ENCODE results near the gene ARHGAP24. TPM values are rescaled to one million over a fixed set of nuclear protein-coding genes. Genes with fewer than 3 reads are reported as not detected.

Gene ARHGAP24
- total and polyA plus RNA-seq, 2 of the 13 experiments (the other 11 are each of a cell fraction or from before 2014, with no cell fraction given) = 0.07 to 0.55 TPM

DNA sequence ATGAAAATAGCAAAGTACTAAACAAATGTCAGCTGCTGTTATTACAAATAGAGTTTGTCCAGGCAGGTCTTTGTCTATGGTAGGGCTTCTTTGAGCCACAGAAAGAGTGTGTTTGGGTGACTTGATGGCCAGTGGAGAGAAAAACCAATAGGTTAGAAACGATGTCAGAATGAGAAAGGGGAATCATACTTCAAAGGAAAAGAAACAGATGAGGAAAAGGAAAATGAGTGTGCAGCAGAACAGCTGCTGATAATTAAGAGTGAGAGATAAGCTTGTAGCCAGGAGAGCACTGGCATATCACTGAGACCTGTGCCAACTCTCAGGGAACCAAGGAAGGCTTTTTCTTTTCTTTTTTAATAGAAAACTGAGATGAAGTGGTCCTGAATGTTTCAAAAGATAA is 257.2 kb downstream of the ARHGAP24 start (continued):
- TF ChIP-seq TAF1 (CRISPR knock-in tag; IDR thresholded peaks at IDR 0.05) (no peak), MAF1 (CRISPR knock-in tag; IDR thresholded peaks at IDR 0.05; ENCODE audit: borderline replicate concordance) (no peak), ZNF335 (CRISPR knock-in tag; IDR thresholded peaks at IDR 0.05) (no peak), PHF5A (CRISPR knock-in tag; IDR thresholded peaks at IDR 0.05; ENCODE audit: low read depth, unreplicated experiment) (no peak)
- TF ChIP-seq, protein P1, sequence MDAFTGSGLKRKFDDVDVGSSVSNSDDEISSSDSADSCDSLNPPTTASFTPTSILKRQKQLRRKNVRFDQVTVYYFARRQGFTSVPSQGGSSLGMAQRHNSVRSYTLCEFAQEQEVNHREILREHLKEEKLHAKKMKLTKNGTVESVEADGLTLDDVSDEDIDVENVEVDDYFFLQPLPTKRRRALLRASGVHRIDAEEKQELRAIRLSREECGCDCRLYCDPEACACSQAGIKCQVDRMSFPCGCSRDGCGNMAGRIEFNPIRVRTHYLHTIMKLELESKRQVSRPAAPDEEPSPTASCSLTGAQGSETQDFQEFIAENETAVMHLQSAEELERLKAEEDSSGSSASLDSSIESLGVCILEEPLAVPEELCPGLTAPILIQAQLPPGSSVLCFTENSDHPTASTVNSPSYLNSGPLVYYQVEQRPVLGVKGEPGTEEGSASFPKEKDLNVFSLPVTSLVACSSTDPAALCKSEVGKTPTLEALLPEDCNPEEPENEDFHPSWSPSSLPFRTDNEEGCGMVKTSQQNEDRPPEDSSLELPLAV (CRISPR knock-in tag; conservative IDR thresholded peaks at IDR 0.05; ENCODE audit: low read depth) = no peak

DNA sequence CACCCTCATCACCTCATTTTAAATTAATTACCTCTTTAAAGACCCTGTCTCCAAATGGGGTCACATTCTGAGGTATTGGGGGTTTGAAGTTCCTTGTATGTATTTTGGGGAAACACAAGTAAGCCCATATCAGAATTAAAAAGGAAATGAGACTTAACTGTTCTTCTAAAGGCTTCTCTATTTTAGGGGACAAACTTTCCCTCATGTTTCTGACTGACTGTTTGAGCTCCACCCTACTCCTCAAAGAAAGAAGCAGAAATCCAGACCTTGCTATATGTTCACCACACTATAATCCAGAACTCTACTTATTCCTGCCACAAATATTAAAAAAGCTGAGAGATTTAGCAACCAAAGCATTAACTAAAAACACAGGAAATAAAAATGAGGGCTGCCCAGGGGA is 258.8 kb downstream of the ARHGAP24 start:
- Histone ChIP-seq H2AFZ (ENCODE audit: low read length) (no peak overlapping the region), H3K27ac (ENCODE audit: extremely low read length, insufficient read depth, low read length) (no peak overlapping the region), H3K9me3 (ENCODE audit: low read length) (no peaks in the 10 kb centered on the region), H3K4me1 (ENCODE audit: insufficient read depth, low read length) (no peaks in the 10 kb centered on the region), H3K79me2 (ENCODE audit: insufficient read depth, low read length) (no peaks in the 10 kb centered on the region), H3K36me3 (replicated peaks in 1 of 2; ENCODE audit: control insufficient read depth in 1 of 2, insufficient read depth in 2 of 2, low read length in 2 of 2) (no peaks in the 10 kb centered on the region), H3K4me3 (replicated peaks in 1 of 3; ENCODE audit: insufficient read depth in 1 of 3, low read depth in 2 of 3, low read length in 3 of 3) (no peak overlapping the region), H3K9ac (ENCODE audit: insufficient read depth, low read depth, low read length) (no peak overlapping the region), H4K20me1 (ENCODE audit: insufficient read depth, low read length) (no peaks in the 10 kb centered on the region), H3K27me3 (ENCODE audit: control insufficient read depth in 1 of 2, insufficient read depth in 2 of 2, low read length in 2 of 2) (no peaks in the 10 kb centered on the region; a peak in 1 of 5 replicates), H3K4me2 (ENCODE audit: low read depth, low read length) (no peak overlapping the region)
- CTCF ChIA-PET (ENCODE audit: low intra/inter-chr PET ratio, low total read pairs) = no interaction called here
- TF ChIP-seq ZNF644 (CRISPR knock-in tag; IDR thresholded peaks at IDR 0.05; ENCODE audit: low read depth) = no peak
- no peak for TF ChIP-seq ATRX (CRISPR knock-in tag; IDR thresholded peaks at IDR 0.05; ENCODE audit: borderline replicate concordance)
- TF ChIP-seq, protein P2, sequence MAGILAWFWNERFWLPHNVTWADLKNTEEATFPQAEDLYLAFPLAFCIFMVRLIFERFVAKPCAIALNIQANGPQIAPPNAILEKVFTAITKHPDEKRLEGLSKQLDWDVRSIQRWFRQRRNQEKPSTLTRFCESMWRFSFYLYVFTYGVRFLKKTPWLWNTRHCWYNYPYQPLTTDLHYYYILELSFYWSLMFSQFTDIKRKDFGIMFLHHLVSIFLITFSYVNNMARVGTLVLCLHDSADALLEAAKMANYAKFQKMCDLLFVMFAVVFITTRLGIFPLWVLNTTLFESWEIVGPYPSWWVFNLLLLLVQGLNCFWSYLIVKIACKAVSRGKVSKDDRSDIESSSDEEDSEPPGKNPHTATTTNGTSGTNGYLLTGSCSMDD (CRISPR knock-in tag; IDR thresholded peaks at IDR 0.05) = no peak
- TF ChIP-seq, protein P3, sequence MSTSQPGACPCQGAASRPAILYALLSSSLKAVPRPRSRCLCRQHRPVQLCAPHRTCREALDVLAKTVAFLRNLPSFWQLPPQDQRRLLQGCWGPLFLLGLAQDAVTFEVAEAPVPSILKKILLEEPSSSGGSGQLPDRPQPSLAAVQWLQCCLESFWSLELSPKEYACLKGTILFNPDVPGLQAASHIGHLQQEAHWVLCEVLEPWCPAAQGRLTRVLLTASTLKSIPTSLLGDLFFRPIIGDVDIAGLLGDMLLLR (CRISPR knock-in tag; IDR thresholded peaks at IDR 0.05) = no peak
- no peak for TF ChIP-seq SYNCRIP (IDR thresholded peaks at IDR 0.05; ENCODE audit: insufficient read depth, low read depth, low read length)
- TF ChIP-seq TSC22D2 (CRISPR knock-in tag; IDR thresholded peaks at IDR 0.05; ENCODE audit: borderline replicate concordance) = no peak
- TF ChIP-seq, protein P4, sequence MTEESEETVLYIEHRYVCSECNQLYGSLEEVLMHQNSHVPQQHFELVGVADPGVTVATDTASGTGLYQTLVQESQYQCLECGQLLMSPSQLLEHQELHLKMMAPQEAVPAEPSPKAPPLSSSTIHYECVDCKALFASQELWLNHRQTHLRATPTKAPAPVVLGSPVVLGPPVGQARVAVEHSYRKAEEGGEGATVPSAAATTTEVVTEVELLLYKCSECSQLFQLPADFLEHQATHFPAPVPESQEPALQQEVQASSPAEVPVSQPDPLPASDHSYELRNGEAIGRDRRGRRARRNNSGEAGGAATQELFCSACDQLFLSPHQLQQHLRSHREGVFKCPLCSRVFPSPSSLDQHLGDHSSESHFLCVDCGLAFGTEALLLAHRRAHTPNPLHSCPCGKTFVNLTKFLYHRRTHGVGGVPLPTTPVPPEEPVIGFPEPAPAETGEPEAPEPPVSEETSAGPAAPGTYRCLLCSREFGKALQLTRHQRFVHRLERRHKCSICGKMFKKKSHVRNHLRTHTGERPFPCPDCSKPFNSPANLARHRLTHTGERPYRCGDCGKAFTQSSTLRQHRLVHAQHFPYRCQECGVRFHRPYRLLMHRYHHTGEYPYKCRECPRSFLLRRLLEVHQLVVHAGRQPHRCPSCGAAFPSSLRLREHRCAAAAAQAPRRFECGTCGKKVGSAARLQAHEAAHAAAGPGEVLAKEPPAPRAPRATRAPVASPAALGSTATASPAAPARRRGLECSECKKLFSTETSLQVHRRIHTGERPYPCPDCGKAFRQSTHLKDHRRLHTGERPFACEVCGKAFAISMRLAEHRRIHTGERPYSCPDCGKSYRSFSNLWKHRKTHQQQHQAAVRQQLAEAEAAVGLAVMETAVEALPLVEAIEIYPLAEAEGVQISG (CRISPR knock-in tag; IDR thresholded peaks at IDR 0.05) = no peak
- no peak for TF ChIP-seq SRSF9 (IDR thresholded peaks at IDR 0.05; ENCODE audit: borderline replicate concordance, insufficient read depth, low read depth, low read length, poor library complexity, severe bottlenecking)
- no peak for TF ChIP-seq BRD4 (CRISPR knock-in tag; IDR thresholded peaks at IDR 0.05)
- TF ChIP-seq FOXM1 (CRISPR knock-in tag; IDR thresholded peaks at IDR 0.05) = no peak
- no peak for TF ChIP-seq REPIN1 (CRISPR knock-in tag; IDR thresholded peaks at IDR 0.05; ENCODE audit: borderline replicate concordance, low read depth)
- TF ChIP-seq, protein P5, sequence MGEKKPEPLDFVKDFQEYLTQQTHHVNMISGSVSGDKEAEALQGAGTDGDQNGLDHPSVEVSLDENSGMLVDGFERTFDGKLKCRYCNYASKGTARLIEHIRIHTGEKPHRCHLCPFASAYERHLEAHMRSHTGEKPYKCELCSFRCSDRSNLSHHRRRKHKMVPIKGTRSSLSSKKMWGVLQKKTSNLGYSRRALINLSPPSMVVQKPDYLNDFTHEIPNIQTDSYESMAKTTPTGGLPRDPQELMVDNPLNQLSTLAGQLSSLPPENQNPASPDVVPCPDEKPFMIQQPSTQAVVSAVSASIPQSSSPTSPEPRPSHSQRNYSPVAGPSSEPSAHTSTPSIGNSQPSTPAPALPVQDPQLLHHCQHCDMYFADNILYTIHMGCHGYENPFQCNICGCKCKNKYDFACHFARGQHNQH (CRISPR knock-in tag; IDR thresholded peaks at IDR 0.05) = no peak
- DNase-seq (ENCODE audit: low spot score) (no peak), FAIRE-seq (no peak), ATAC-seq (no peak)
- BruUV-seq (replicated peaks) = no TSS peak
- intact Hi-C loops (cut with micrococcal nuclease; ENCODE audit: unreplicated experiment) (no loop called here), in situ Hi-C loops (cut with HindIII; ENCODE audit: extremely low pct_ligation_motif_present, low pct_unique_long_range_greater_than_20kb) (loop anchor here (25.0 kb wide), 1 partner anchor 596 kb away; no protein-coding TSS in a partner anchor)
- POLR2A ChIA-PET = no interaction called here

Data from HepG2 (cell line).